K562 (cell line): ENCODE measurements around the gene DNAJC15. TPM values are rescaled to one million over a fixed set of nuclear protein-coding genes. Genes with fewer than 3 reads are reported as not detected.

Experiments
- ATAC-seq: fragments of 200-7000 bp; cut with Tn5 transposase; 3 replicates; pipeline ENCODE4 v1.9.1; 2020; ENCODE audit warnings: moderate library complexity
- BruUV-seq: library from RNA; stranded (reverse); fragments of 400-500 nt; replicated peaks from 2 replicates; lab custom pipeline; 2021; lab: Mats Ljungman, UMichigan
- CTCF ChIA-PET: fragments of 300-600 bp; formaldehyde crosslinking; extraction: SDS; loops from one replicate; lab custom pipeline; 2021; ENCODE audit warnings: low intra/inter-chr PET ratio; lab: Yijun Ruan, JAX
- POLR2A ChIA-PET: fragments of 300-600, 350-650 bp; sonication (Branson Sonifier 250); formaldehyde crosslinking; extraction: SDS; loops from one replicate; lab custom pipeline; 2021; ENCODE audit warnings: antibody characterized with exemption, inconsistent platforms; lab: Yijun Ruan, JAX
- DNase-seq, 4 experiments: peaks; one replicate each; pipeline versions ENCODE4 v3.0.0 to v3.0.0-alpha.2; 2011 to 2018; ENCODE audit warnings: low spot score in 3 of 4, mixed read lengths in 3 of 4; ENCODE audit errors: extremely low read depth in 1 of 4
- FAIRE-seq: peaks from 2 replicates; lab custom pipeline; 2011; peaks lifted over from hg19 to GRCh38; lab: Jason Lieb, UNC
- H2AFZ ChIP-seq: 2 replicates; pipeline ENCODE4 v1.6.0; 2011; ENCODE audit warnings: low read depth, low read length, control low read depth, inconsistent platforms
- H3K27ac ChIP-seq: fragments of 200-600 bp; 3 replicates; pipeline ENCODE4 v1.8.0; 2011; ENCODE audit warnings: low read depth, mild to moderate bottlenecking, control low read depth, inconsistent platforms, low read length, moderate library complexity, mixed read lengths; ENCODE audit errors: extremely low read depth
- H3K27me3 ChIP-seq, 2 experiments: fragments of 300-600 bp in 1 of 2; 2 replicates in 1 of 2; 3 replicates in 1 of 2; pipeline versions ENCODE4 v1.6.0 to v1.8.0; 2011; ENCODE audit warnings: inconsistent platforms in 2 of 2, low read length in 2 of 2, mild to moderate bottlenecking in 1 of 2, mixed read lengths in 1 of 2, moderate library complexity in 1 of 2; ENCODE audit not compliant: control insufficient read depth in 2 of 2, insufficient read depth in 2 of 2
- H3K36me3 ChIP-seq: fragments of 300-600 bp; 3 replicates; pipeline ENCODE4 v1.8.0; 2011; ENCODE audit warnings: mild to moderate bottlenecking, low read length, inconsistent platforms; ENCODE audit not compliant: control insufficient read depth, insufficient read depth
- H3K4me1 ChIP-seq, 2 experiments: fragments of 200-600 bp in 1 of 2; replicated peaks in 1 of 2; 2 replicates in 1 of 2; 3 replicates in 1 of 2; pipeline versions ENCODE4 v1.5.1 to v1.8.0; 2011; ENCODE audit warnings: inconsistent platforms in 2 of 2, low read length in 2 of 2, mild to moderate bottlenecking in 1 of 2, mixed read lengths in 1 of 2, moderate library complexity in 1 of 2; ENCODE audit not compliant: control insufficient read depth in 2 of 2, insufficient read depth in 2 of 2
- H3K4me2 ChIP-seq: 2 replicates; pipeline ENCODE4 v1.6.1; 2011; ENCODE audit warnings: low read length, control low read depth, inconsistent platforms, mixed read lengths; ENCODE audit not compliant: insufficient read depth
- H3K4me3 ChIP-seq: fragments of 200-600 bp; sonication (generic), shearing (Covaris generic); 2 replicates; pipeline ENCODE4 v1.5.1; 2016; ENCODE audit warnings: control low read depth, inconsistent platforms
- H3K79me2 ChIP-seq: fragments of 200-600 bp; 3 replicates; pipeline ENCODE4 v1.8.0; 2011; ENCODE audit warnings: low read length, inconsistent platforms; ENCODE audit not compliant: control insufficient read depth, insufficient read depth
- H3K9ac ChIP-seq, 2 experiments: 2 replicates each; pipeline versions ENCODE4 v1.6.0 to v1.6.1; 2011; ENCODE audit warnings: low read depth in 2 of 2, low read length in 2 of 2, control low read depth in 1 of 2, inconsistent platforms in 1 of 2, mild to moderate bottlenecking in 1 of 2, mixed read lengths in 1 of 2; ENCODE audit not compliant: insufficient read depth in 1 of 2
- H3K9me1 ChIP-seq: one replicate; pipeline ENCODE4 v1.6.0; 2011; ENCODE audit warnings: inconsistent platforms, mild to moderate bottlenecking, low read length, moderate library complexity; ENCODE audit not compliant: control insufficient read depth, insufficient read depth
- H3K9me3 ChIP-seq: replicated peaks from 2 replicates; pipeline ENCODE4 v1.5.1; 2011; ENCODE audit warnings: low read depth, low read length, inconsistent platforms; ENCODE audit not compliant: control insufficient read depth, insufficient read depth
- H4K20me1 ChIP-seq: replicated peaks from 2 replicates; pipeline ENCODE4 v1.6.1; 2011; ENCODE audit warnings: low read length, inconsistent platforms, mixed read lengths; ENCODE audit not compliant: control insufficient read depth, insufficient read depth
- CBFA2T3 ChIP-seq: fragments of 450-650 bp; IDR thresholded peaks from 2 replicates; pipeline ENCODE4 v1.6.1; 2017
- MAFK ChIP-seq: IDR thresholded peaks from 2 replicates; pipeline ENCODE4 v1.6.1; 2011; ENCODE audit warnings: low read length, improper control_type of control experiment
- YY1 ChIP-seq, 3 experiments: IDR thresholded peaks; 2 replicates each; pipeline ENCODE4 v1.6.1; 2011; ENCODE audit warnings: low read length in 2 of 3, mild to moderate bottlenecking in 2 of 3, moderate library complexity in 2 of 3, borderline replicate concordance in 1 of 3, control low read depth in 1 of 3, low read depth in 1 of 3; ENCODE audit not compliant: insufficient read depth in 3 of 3, insufficient replicate concordance in 2 of 3, control insufficient read depth in 1 of 3, insufficient read length in 1 of 3; ENCODE audit errors: extremely low read depth in 1 of 3
- ZNF239 ChIP-seq: fragments of 250-450 bp; sonication (Bioruptor Pico); IDR thresholded peaks from 2 replicates; pipeline ENCODE4 v1.4.0; 2020; ENCODE audit warnings: mild to moderate bottlenecking
- WGBS: fragments of 100-300 bp; shearing (Covaris generic); methylation state at CpG from one replicate; pipeline ENCODE4 v1.1.6; 2016; ENCODE audit warnings: low coverage, mixed read lengths; ENCODE audit not compliant: insufficient coverage; ENCODE audit errors: missing lambda C conversion rate; 5-methylcytosine and 5-hydroxymethylcytosine counted together
- in situ Hi-C: fragments of 300-500 bp; cut with MboI; formaldehyde crosslinking; loops from 4 replicates; pipeline ENCODE4 v1.15.0; 2018; ENCODE audit warnings: inconsistent platforms, mixed read lengths
- intact Hi-C: fragments of 100-400 bp; cut with micrococcal nuclease; formaldehyde crosslinking; loops from 2 replicates; pipeline ENCODE4 v1.14.2; 2022
- polyA plus RNA-seq, 8 experiments: library from polyadenylated mRNA; depleted of rRNA in 4 of 8; stranded (reverse) in 5 of 8; unstranded in 3 of 8; fragments of >200 nt; fragmentation: Nextera tagmentation in 2 of 8; fragmentation: Illumina TruSeq in 1 of 8; extraction: Ambion mirVana in 2 of 8; extraction: Trizol in 1 of 8; gene quantifications; 2 replicates each; pipeline versions ENCODE4 v1.2.1 to v1.2.3, GENCODE V29; 2011 to 2014; ENCODE audit warnings: inconsistent platforms in 1 of 8, missing spikeins in 1 of 8
- total RNA-seq, 7 experiments: library from RNA; depleted of rRNA in 6 of 7; stranded (reverse); fragments of >200 nt in 6 of 7; fragmentation: Illumina TruSeq in 2 of 7; extraction: Trizol in 2 of 7; gene quantifications; 2 replicates each; pipeline versions ENCODE4 v1.2.1 to v1.2.3, GENCODE V29; 2011 to 2021; ENCODE audit warnings: low replicate concordance in 1 of 7

The DNAJC15 gene
- total and polyA plus RNA-seq, 9 of the 15 experiments (the other 6 are each of a cell fraction or from before 2014, with no cell fraction given) = 0.47 to 3.8 (median 1.0) TPM

DNA sequence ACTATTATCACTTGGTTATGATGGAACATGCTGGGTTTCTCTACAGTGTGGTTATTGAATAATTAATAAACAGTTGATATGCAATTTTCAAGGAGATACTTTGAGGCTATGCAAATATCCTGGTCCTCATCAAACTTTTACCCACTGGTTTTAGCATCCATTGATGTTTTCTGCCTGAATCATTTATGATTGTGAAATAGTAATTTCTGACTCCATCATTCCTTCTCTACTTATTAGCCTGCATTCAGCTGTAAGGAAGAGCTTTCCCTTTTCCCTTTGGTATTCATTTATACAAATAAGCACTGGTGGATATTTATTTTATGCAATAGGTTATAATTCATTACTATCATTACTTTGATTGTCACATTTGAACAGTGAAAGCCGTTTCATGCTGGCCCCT lies 13.9 kb upstream of the DNAJC15 start:
- TF ChIP-seq YY1 (IDR thresholded peaks at IDR 0.05; ENCODE audit: borderline replicate concordance in 1 of 3, control insufficient read depth in 1 of 3, extremely low read depth in 1 of 3, insufficient read depth in 3 of 3, insufficient read length in 1 of 3, insufficient replicate concordance in 2 of 3, low read depth in 1 of 3, low read length in 2 of 3) (no peak), CBFA2T3 (no peak)
- H3K9ac ChIP-seq = no peak overlapping the region
- no peaks in the 10 kb centered on the region for H3K36me3 ChIP-seq
- 0% methylated on average over 1 of the region's 1 CpG for WGBS
- no peaks in the 10 kb centered on the region for H3K79me2 ChIP-seq
- ChIA-PET CTCF (no interaction called here), POLR2A (no interaction called here)
- H3K9me1 ChIP-seq = no peaks in the 10 kb centered on the region
- FAIRE-seq (no peak), ATAC-seq (no peak), DNase-seq (no peak)
- no peaks in the 10 kb centered on the region for H3K9me3 ChIP-seq
- no peaks in the 10 kb centered on the region for H4K20me1 ChIP-seq
- no peak overlapping the region for H2AFZ ChIP-seq
- in situ Hi-C loops = no loop called here
- no peak overlapping the region for H3K4me2 ChIP-seq
- H3K27ac ChIP-seq = no peak overlapping the region
- no peak overlapping the region for H3K4me3 ChIP-seq
- no peaks in the 10 kb centered on the region for H3K4me1 ChIP-seq
- BruUV-seq = no TSS peak
- intact Hi-C loops = no loop called here
- H3K27me3 ChIP-seq = no peaks in the 10 kb centered on the region

DNA sequence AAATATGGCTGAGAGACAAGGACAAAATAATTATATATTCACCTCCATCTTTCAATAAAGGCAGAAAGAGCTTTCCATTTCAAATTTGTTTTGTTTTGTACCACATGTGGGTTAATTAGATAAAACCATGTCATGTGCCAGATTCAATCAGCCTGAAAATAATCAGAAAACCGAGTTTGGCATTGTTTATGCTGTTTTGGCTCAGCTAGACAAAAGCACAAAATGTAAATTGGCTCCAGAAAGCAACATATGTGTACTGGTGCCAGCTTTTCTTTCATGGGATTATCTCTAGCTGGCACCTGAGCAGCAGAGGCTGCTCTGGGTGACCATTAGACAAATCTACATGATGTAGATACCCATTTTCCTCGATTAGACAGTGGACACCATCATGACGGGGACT lies 9.2 kb upstream of the DNAJC15 start:
- Histone ChIP-seq H3K79me2 (no peaks in the 10 kb centered on the region), H4K20me1 (no peaks in the 10 kb centered on the region), H3K27me3 (no peaks in the 10 kb centered on the region), H3K27ac (no peak overlapping the region), H3K36me3 (no peaks in the 10 kb centered on the region), H3K9me3 (no peaks in the 10 kb centered on the region), H2AFZ (no peak overlapping the region), H3K9me1 (no peaks in the 10 kb centered on the region), H3K4me2 (no peak overlapping the region), H3K4me1 (no peaks in the 10 kb centered on the region), H3K9ac (no peak overlapping the region), H3K4me3 (no peak overlapping the region)
- ATAC-seq = no peak
- intact Hi-C loops = no loop called here
- 2% methylated on average over 3 of the region's 3 CpGs for WGBS
- DNase-seq = no peak
- POLR2A ChIA-PET = no interaction called here
- BruUV-seq = no TSS peak
- TF ChIP-seq MAFK (no peak), ZNF239 (CRISPR knock-in tag) (no peak)
- FAIRE-seq = no peak
- CTCF ChIA-PET = no interaction called here
- in situ Hi-C loops = no loop called here
